DOHH2 (cell line): ENCODE data around the gene PLIN1.
"Not testable (repeated sequence)": the region's sequence is repeated elsewhere in the genome, so short reads cannot be mapped to it uniquely, and the experiment has no call there.

Source experiments
- H3F3A ChIP-seq: fragments of 200-600 bp; sonication (generic), shearing (Covaris generic); 2 replicates; pipeline ENCODE4 v1.6.0; 2016; ENCODE audit warnings: antibody characterized with exemption, mild to moderate bottlenecking; ENCODE audit not compliant: control insufficient read depth, insufficient read depth
- H3K27ac ChIP-seq: fragments of 200-600 bp; sonication (generic); 2 replicates; pipeline ENCODE4 v1.5.1; 2014; ENCODE audit warnings: low read depth, mild to moderate bottlenecking, low read length, moderate library complexity
- H3K27me3 ChIP-seq: fragments of 200-600 bp; sonication (generic); 2 replicates; pipeline ENCODE4 v1.6.1; 2014; ENCODE audit warnings: mild to moderate bottlenecking, low read length, mixed read lengths; ENCODE audit not compliant: control insufficient read depth
- H3K36me3 ChIP-seq: fragments of 200-600 bp; sonication (generic); 2 replicates; pipeline ENCODE4 v1.6.1; 2014; ENCODE audit warnings: mild to moderate bottlenecking, low read length, moderate library complexity, mixed read lengths; ENCODE audit not compliant: control insufficient read depth
- H3K4me1 ChIP-seq: fragments of 200-600 bp; sonication (generic); 2 replicates; pipeline ENCODE4 v1.6.1; 2014; ENCODE audit warnings: mild to moderate bottlenecking, low read length, mixed read lengths; ENCODE audit not compliant: control insufficient read depth
- H3K4me2 ChIP-seq: fragments of 200-600 bp; sonication (generic); 2 replicates; pipeline ENCODE4 v1.6.0; 2014; ENCODE audit warnings: mild to moderate bottlenecking, low read length, moderate library complexity
- H3K4me3 ChIP-seq: fragments of 200-600 bp; sonication (generic); 2 replicates; pipeline ENCODE4 v1.5.1; 2014; ENCODE audit warnings: mild to moderate bottlenecking, low read length, mixed read lengths
- H3K79me2 ChIP-seq: fragments of 200-600 bp; sonication (generic); 2 replicates; pipeline ENCODE4 v1.6.1; 2014; ENCODE audit warnings: mild to moderate bottlenecking, low read length, mixed read lengths; ENCODE audit not compliant: control insufficient read depth
- H3K9me2 ChIP-seq: fragments of 200-600 bp; sonication (generic); replicated peaks from 2 replicates; pipeline ENCODE4 v1.6.1; 2014; ENCODE audit warnings: mild to moderate bottlenecking, low read length, mixed read lengths; ENCODE audit not compliant: control insufficient read depth
- H3K9me3 ChIP-seq: fragments of 200-600 bp; sonication (generic); 2 replicates; pipeline ENCODE4 v1.6.1; 2014; ENCODE audit warnings: antibody characterized with exemption, low read length, mixed read lengths; ENCODE audit not compliant: control insufficient read depth, insufficient read depth
- H4K20me1 ChIP-seq: fragments of 200-600 bp; sonication (generic); 2 replicates; pipeline ENCODE4 v1.6.0; 2014; ENCODE audit warnings: low read depth, mild to moderate bottlenecking, antibody characterized with exemption, low read length, moderate library complexity; ENCODE audit not compliant: control insufficient read depth, insufficient read depth
- EZH2phosphoT487 ChIP-seq: fragments of 200-600 bp; sonication (generic); IDR thresholded peaks from 2 replicates; pipeline ENCODE4 v1.6.1; 2017; ENCODE audit warnings: borderline replicate concordance, mild to moderate bottlenecking, antibody characterized with exemption, low read length, moderate library complexity, mixed read lengths
- TF ChIP-seq, protein P1 (sequence below): fragments of 200-600 bp; sonication (generic); IDR thresholded peaks from one replicate; pipeline ENCODE4 v1.5.1; 2014; ENCODE audit warnings: antibody characterized with exemption, mild to moderate bottlenecking, low read depth, low read length; ENCODE audit not compliant: poor library complexity, severe bottlenecking

The PLIN1 gene

DNA sequence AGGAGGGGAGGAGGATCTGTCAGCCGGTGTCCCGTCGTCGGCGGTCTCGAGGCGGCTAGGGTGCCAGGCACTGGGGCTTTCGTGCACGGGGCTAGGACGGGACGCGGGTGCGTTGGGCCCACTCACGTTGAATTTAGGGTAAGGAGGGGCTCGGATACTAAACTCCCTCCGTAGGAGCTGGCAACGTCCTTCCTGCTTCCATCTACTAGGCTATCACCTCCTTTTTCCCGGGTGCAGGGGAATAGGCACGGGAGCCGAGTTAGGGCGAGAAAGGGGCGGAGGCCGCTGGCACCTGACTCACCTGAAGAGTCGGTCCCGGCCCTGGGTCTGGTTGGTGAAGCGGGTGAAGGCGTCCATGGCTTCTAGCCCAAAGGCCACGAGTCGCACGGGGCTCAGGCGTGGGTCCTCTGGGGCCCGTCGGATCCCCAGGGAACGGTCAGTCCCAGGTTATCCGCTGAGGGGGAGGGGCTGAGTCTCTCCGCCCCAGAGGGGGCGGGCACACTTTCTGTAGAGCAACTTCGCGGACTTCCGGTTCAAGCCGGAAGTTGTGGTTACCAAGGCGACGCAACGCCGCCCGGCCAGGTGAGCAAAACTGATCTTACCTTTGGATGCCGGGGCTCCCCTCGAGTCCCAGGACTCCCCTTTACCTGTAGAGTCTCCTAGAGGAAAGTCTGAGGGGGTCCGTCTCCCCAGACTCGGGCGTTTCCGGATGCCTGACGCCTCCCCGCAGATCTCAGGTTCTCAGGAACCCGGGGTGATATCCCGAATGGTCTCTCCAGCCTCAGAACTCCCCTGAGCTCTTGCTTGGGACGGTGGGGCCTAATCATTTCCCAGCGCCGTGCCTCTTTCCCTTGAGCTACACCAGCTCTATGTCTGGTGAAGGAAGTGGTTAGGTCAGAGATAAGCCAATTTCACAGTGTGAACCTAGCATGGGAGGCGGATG lies 11.4 kb upstream of the PLIN1 start, which contains the start of the genes PEX11A and WDR93:
Gene PEX11A (minus strand): TSS at position 479 of the 943 bp plus-strand sequence. CDS start 122 bp downstream, at position 357.
Gene WDR93 (plus strand): TSS at position 536 of the 943 bp plus-strand sequence. CDS start 10,936 bp downstream, outside the sequence.
- no peak within 1 kb of the TSS for H3K27ac ChIP-seq
- H4K20me1 ChIP-seq = no peaks in the 10 kb centered on the region
- H3K9me2 ChIP-seq = no peaks in the 10 kb centered on the region
- peaks cover 29% of the 10 kb centered on the region for H3F3A ChIP-seq
- TF ChIP-seq, protein P1, sequence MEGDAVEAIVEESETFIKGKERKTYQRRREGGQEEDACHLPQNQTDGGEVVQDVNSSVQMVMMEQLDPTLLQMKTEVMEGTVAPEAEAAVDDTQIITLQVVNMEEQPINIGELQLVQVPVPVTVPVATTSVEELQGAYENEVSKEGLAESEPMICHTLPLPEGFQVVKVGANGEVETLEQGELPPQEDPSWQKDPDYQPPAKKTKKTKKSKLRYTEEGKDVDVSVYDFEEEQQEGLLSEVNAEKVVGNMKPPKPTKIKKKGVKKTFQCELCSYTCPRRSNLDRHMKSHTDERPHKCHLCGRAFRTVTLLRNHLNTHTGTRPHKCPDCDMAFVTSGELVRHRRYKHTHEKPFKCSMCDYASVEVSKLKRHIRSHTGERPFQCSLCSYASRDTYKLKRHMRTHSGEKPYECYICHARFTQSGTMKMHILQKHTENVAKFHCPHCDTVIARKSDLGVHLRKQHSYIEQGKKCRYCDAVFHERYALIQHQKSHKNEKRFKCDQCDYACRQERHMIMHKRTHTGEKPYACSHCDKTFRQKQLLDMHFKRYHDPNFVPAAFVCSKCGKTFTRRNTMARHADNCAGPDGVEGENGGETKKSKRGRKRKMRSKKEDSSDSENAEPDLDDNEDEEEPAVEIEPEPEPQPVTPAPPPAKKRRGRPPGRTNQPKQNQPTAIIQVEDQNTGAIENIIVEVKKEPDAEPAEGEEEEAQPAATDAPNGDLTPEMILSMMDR = no peak
- no peak for TF ChIP-seq EZH2phosphoT487
- no peaks in the 10 kb centered on the region for H3K79me2 ChIP-seq
- peak within 1 kb of the TSS; percentile 83 for H3K4me3 ChIP-seq
- peaks cover 43% of the 10 kb centered on the region for H3K4me1 ChIP-seq
- H3K27me3 ChIP-seq = no peaks in the 10 kb centered on the region
- H3K9me3 ChIP-seq = no peaks in the 10 kb centered on the region
- H3K4me2 ChIP-seq = peak within 1 kb of the TSS; percentile 92
- no peaks in the 10 kb centered on the region for H3K36me3 ChIP-seq

- peak overlapping the region; percentile 92 for H3K4me2 ChIP-seq
- H3K27ac ChIP-seq, H4K20me1 ChIP-seq, H3K9me2 ChIP-seq, H3K79me2 ChIP-seq, H3K9me3 ChIP-seq, H3K36me3 ChIP-seq, H3K27me3 ChIP-seq: not testable (repeated sequence)
- H3K4me3 ChIP-seq = peak overlapping the region; percentile 83
- peaks cover 28% of the 10 kb centered on the region for H3F3A ChIP-seq
- H3K4me1 ChIP-seq = peaks cover 37% of the 10 kb centered on the region
Observed at GRCh38 chr15:89689930-89690275, 10.7 kb upstream of the PLIN1 start.

GRCh38 chr15:89686522-89686921 lies 7.4 kb upstream of the PLIN1 start:
- Histone ChIP-seq H3K36me3 (no peaks in the 10 kb centered on the region), H3K9me3 (no peaks in the 10 kb centered on the region), H3K9me2 (no peaks in the 10 kb centered on the region), H3K27me3 (no peaks in the 10 kb centered on the region), H3K79me2 (no peaks in the 10 kb centered on the region), H3K4me2 (no peak overlapping the region), H3K4me1 (peaks cover 16% of the 10 kb centered on the region), H4K20me1 (no peaks in the 10 kb centered on the region), H3F3A (no peaks in the 10 kb centered on the region; the same call in 1 of the 2 replicates), H3K27ac (no peak overlapping the region), H3K4me3 (no peak overlapping the region)
- no peak for TF ChIP-seq EZH2phosphoT487
- TF ChIP-seq, protein P1 = no peak

DNA sequence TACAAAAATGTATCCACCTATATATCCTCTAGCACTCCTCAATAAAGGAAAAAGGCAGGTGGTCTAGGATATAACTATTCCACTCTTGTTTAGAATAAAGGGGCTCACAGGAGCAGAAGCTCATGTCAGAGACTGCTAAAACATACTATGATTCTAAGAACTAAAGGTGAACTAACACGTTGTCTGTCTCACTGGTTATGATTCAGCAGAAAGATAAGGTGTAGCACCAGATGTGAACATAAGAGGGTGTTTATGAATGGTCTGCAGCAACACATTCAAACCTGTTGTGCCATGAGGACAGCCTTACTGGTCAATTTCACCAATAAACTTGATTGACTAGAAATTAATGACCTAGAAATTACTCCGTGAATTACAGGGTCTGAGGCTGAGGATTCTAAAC lies 6.8 kb upstream of the PLIN1 start:
- Histone ChIP-seq H3K4me2 (no peak overlapping the region), H3K9me3 (no peaks in the 10 kb centered on the region), H3K4me3 (no peak overlapping the region), H3K9me2 (no peaks in the 10 kb centered on the region), H4K20me1 (no peaks in the 10 kb centered on the region), H3K27ac (no peak overlapping the region), H3K4me1 (peaks cover 14% of the 10 kb centered on the region), H3K27me3 (no peaks in the 10 kb centered on the region), H3K36me3 (no peaks in the 10 kb centered on the region), H3F3A (no peaks in the 10 kb centered on the region), H3K79me2 (no peaks in the 10 kb centered on the region)
- TF ChIP-seq EZH2phosphoT487 = no peak
- TF ChIP-seq, protein P1 = no peak
